SKM-1 treated with dmso at 0.1 percent for 144 hours (cell line): ENCODE measurements around the gene TNFSF11.
"Not testable (repeated sequence)": the region's sequence is repeated elsewhere in the genome, so short reads cannot be mapped to it uniquely, and the experiment has no call there.

Source experiments
- DNase-seq: peaks from one replicate; lab custom pipeline; 2025; ENCODE audit not compliant: unreplicated experiment; lab: John Stamatoyannopoulos, UW

TNFSF11 gene

DNA sequence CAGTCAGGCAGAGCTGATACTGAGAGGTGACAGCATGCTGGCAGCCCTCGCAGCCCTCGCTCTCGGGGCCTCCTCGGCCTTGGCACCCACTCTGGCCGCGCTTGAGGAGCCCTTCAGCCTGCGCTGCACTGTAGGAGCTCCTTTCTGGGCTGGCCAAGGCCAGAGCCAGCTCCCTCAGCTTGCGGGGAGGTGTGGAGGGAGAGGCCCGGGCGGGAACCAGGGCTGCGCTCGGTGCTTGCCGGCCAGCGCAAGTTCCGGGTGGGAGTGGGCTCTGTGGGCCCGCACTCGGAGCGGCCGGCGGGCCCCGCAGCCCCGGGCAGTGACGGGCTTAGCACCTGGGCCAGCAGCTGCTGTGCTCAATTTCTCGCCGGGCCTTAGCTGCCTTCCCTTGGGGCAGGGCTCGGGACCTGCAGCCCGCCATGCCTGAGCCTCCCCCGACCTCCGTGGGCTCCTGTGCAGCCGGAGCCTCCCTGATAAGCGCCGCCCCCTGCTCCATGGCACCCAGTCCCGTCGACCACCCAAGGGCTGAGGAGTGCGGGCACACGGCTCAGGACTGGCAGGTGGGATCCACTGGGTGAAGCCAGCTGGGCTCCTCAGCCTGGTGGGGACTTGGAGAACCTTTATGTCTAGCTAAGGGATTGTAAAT lies 14.3 kb upstream of the TNFSF11 start:
- DNase-seq: not testable (repeated sequence)

- DNase-seq: not testable (repeated sequence)
Observed at GRCh38 chr13:42560320-42560719, 13.6 kb upstream of the TNFSF11 start.

DNA sequence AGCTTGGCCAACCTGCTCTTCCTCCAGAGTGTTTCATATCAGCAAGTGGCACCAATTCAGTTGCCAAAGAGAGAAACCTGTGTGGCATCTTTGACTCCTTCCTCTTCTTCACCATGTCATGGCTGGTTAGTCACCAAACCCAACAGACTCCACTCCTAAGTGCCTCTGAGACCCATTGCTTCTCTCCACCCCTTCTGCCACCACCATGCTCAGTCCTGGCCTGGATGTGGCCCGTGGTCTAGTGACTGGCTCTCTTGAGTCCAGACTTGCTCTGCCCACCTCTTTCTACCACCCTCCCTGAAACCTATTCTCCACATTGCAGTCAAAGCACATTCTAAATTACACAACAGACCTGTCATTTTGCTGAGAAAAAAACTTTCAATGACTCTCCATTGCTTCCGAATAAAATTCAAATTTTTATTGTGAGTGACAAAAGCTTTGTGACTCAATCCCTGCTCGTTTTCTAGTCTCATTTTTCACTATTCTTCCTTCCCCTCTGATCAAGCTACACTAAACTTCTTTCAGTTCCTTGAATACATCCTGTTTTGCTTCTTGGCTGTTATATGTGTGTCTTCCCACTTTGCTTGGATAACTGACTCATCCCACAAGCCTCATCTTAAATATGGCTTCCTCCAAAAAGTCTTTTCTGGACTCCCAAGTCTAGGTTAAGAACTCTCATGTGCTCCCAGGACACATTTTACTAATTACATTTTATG lies 12.0 kb upstream of the TNFSF11 start:
- no peak for DNase-seq

- no peak for DNase-seq
Observed at GRCh38 chr13:42567906-42568305, 6.0 kb upstream of the TNFSF11 start.

DNA sequence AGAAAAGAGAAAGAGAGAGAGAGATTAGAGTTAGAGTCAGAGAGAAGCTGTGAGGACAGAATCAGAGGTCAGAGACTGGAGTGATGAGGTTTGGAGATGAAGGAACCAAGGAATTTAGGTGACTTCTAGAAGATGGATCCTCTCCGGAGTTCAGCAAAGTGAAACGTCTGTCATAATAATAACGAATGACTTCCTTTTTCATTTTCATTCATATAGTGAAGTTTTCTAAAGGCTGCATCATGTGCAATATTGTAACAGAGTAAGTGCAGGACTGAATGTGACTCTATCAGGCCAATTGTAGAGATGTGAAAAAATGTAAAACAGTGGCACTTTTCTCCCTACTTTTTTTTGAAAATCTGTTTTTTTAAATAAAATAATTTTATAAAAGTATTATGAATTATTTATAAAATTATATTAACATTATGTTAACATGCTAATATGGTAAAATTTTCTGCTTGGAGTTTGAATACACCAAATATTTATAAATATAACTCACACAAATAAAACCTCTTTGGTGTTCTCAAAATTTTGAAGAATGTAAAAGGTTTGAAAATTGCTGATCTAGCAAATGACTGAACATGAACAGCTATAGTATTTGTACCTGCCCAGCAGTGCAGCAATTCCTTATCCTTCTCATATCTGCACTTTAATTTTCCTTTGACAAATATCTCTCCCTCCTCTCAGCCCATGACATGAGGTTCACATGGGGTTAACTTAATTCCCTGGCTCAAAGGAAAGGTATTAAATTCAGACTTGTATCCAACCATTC lies 4.2 kb upstream of the TNFSF11 start:
- no peak for DNase-seq

DNA sequence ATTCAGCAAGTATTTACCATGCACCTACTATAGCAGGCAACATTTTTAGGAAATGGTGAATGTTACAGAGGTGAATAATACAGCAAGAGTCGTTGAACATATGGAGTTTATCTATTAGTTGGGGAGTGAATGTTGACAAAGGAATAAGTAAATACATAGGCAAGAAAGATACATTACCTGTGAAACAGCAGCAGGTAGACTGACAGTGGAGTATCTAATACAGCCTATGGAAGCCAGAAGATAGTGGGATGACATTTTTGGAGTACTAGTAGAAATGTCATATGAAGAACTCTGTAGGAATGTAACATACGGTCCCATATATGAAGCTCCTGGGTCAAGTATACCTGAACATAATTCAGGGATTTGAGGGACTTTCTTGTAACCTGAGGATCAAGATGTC lies 2.1 kb upstream of the TNFSF11 start:
- DNase-seq: no peak

- no peak for DNase-seq
Observed at GRCh38 chr13:42574435-42575311, 721 bp downstream of the TNFSF11 start.

GRCh38 chr13:42575938-42576337 lies 2.0 kb downstream of the TNFSF11 start:
- DNase-seq: no peak

DNA sequence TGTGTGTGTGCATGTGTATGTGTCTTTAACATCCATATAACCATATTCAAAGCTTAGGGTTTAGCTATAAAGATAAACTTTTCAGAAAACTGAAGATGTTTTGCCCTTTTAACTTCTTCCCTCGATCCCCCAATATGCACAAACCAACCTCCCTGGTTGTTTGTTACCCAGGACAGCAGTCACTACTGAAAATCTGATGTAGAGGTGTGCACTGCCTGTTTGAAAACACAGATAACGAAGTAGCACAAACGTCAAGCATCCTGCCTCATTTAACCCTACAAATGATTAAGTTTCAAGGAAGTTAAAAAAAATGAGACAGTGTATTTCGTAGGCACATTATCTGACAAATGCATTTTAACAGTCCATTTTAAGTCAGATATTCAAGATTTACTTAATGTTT lies 3.6 kb downstream of the TNFSF11 start:
- no peak for DNase-seq

- no peak for DNase-seq
Observed at GRCh38 chr13:42580644-42581043, 6.7 kb downstream of the TNFSF11 start.

- DNase-seq: no peak
Observed at GRCh38 chr13:42581427-42581826, 7.5 kb downstream of the TNFSF11 start.

DNA sequence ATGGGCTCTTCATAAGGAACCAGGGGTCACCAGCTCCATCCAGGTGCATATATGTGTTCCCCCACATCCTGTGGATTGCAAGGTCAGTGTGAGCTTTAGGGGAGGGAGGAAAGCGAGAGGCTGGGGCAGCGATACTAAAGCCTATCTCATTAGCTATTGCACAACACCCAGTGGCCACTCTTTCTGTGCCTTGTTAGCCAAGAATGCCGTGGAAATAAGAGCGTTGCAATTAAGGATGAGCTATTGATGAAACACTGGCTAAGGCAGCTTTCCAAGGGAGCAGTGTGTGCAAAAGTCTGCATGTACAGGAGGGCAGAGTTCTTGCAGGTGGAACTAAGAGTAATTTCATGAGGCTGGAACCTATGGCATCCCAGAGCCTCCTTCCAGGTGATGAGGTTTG lies 17.6 kb downstream of the TNFSF11 start:
- no peak for DNase-seq

DNA sequence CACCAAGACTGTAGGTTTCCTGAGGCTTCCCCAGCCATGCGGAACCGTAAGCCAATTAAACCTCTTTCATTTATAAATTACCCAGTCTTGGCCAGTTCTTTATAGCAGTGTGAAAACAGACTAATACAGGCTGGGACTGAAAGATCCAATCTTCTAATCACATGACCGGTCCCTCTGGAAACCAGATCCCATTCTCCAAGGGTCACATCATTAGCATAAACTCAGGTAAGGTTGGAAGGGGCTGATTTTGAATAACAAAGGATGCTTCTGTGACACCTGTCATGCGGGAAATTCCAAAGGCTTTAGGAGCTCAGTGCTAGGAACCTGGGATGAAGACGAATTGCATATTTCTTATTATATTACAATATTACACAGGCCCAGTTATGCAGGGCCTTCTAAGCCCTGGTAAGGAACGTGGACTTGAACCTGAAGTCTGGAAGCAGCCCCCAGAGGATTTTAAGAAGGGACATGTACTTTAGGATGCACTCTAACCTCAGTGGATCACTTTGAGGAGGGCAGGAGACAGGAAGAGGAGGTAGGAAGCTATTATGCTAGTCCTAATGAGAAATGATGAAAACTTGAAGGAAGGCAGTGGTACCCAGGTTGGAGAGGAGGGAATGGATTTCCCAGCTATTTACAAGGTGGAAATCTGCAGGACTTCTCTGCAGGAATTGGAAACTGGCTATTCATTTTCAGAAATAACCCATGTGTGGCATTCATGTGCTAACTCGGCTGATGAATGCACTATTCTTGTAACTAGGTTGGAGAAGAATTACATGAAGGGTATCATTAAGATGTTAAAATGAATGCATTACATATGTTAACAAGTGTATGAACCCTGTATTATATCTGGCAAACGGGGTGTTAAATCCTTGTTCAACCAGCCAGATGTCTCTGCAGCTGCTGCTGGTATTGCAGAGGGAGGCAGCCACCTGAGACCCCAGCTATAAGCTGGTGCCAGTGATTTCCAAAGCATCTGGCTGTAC lies 19.3 kb downstream of the TNFSF11 start:
- no peak for DNase-seq

DNA sequence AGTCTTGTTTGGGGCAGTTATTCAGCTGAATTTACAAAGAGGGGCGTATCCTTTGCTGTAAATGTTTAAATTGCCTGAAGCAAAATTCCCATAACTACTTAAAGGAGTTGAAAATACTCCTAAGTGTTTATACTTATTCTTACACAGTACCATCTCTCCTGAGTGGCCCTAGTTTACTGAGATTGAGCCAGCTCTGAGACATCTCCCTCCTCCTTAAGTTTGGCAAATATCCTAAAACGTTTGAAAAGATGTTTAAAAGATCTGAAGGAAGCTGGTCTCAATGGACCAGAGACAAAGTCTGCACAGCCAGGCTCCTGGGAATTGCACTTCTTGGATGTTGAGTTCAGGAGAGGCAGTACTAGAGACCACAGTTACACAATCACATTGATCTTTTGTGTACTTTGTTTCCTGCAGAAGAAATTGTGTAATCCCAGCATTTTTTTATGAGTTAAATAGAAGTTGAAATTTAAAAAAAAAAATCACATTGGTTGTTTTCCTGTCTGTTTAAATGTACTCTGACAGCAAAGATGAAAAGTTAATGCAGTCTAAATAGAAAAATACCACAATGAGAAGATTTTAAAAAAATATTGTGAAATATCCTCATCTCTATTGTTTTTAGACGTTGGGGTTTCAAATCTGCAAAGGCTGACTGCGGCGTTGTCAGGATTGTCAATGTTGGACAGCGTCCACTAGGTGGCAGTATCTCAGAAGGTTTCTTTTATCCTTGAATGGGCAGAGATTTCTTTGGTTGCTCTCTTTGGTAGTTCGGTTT lies 20.7 kb downstream of the TNFSF11 start:
- DNase-seq: peak; percentile 68

DNA sequence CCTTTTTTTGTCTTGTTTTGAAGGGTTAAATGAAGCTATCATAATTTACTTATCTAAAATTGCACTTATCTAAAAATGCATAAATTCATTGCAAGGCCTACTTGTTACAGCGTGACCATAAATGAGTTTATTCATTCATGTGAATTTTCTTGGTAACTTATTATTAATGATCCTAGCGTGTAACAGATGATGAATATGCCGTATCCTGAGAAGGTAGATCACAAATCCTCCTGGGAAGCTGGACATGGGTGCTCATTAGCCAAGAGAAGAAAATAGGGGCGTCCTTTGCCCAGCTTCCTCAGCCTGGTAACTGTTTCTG lies 21.3 kb downstream of the TNFSF11 start:
- no peak for DNase-seq

GRCh38 chr13:42597505-42597904 lies 23.6 kb downstream of the TNFSF11 start:
- no peak for DNase-seq

- DNase-seq: no peak
Observed at GRCh38 chr13:42600943-42601342, 27.0 kb downstream of the TNFSF11 start.

GRCh38 chr13:42602906-42603305 lies 29.0 kb downstream of the TNFSF11 start:
- DNase-seq: no peak

- no peak for DNase-seq
Observed at GRCh38 chr13:42603571-42603970, 29.6 kb downstream of the TNFSF11 start.
